DMS 273 (cell line): ENCODE measurements around the gene REPS2.

Source experiments
- DNase-seq: peaks from one replicate; lab custom pipeline; 2025; ENCODE audit not compliant: unreplicated experiment; lab: John Stamatoyannopoulos, UW

Gene REPS2

GRCh38 chrX:17192106-17192505, 245.6 kb downstream of the REPS2 start:
- DNase-seq: no peak
